SK-N-SH (cell line): ENCODE results near the gene SRP54. TPM values are rescaled to one million over a fixed set of nuclear protein-coding genes. Genes with fewer than 3 reads are reported as not detected.

ENCODE experiments used
- CTCF ChIA-PET: fragments of 300-600, 350-600 bp; formaldehyde crosslinking; extraction: SDS; loops from one replicate; lab custom pipeline; 2021; lab: Yijun Ruan, JAX
- POLR2A ChIA-PET: fragments of 350-600 bp; sonication (Branson Sonifier 250); formaldehyde crosslinking; extraction: SDS; loops from one replicate; lab custom pipeline; 2020; ENCODE audit warnings: antibody characterized with exemption, inconsistent platforms; lab: Yijun Ruan, JAX
- DNase-seq: peaks from one replicate; pipeline ENCODE4 v3.0.0; 2012
- H2AFZ ChIP-seq: fragments of 200-600 bp; sonication (generic); 2 replicates; pipeline ENCODE4 v1.8.1; 2016; ENCODE audit warnings: antibody characterized with exemption, mild to moderate bottlenecking, low read depth
- H3F3A ChIP-seq: fragments of 200-600 bp; sonication (generic); replicated peaks from 2 replicates; pipeline ENCODE3; 2016; ENCODE audit warnings: antibody characterized with exemption, mild to moderate bottlenecking; ENCODE audit not compliant: insufficient read depth
- H3K27ac ChIP-seq, 2 experiments: fragments of 200-500 bp in 1 of 2; fragments of 200-600 bp in 1 of 2; sonication (Bioruptor generic) in 1 of 2; sonication (generic), shearing (Covaris generic) in 1 of 2; 2 replicates each; pipeline versions ENCODE4 v1.5.1 to v1.6.1; 2014 to 2016; ENCODE audit warnings: low read depth in 2 of 2, inconsistent platforms in 1 of 2, low read length in 1 of 2, mild to moderate bottlenecking in 1 of 2, mixed read lengths in 1 of 2
- H3K27me3 ChIP-seq: fragments of 200-600 bp; sonication (generic), shearing (Covaris generic); 2 replicates; pipeline ENCODE4 v1.6.1; 2016; ENCODE audit warnings: mixed run types; ENCODE audit not compliant: insufficient read depth
- H3K36me3 ChIP-seq, 2 experiments: fragments of 200-500 bp in 1 of 2; fragments of 200-600 bp in 1 of 2; sonication (Bioruptor generic) in 1 of 2; sonication (generic) in 1 of 2; replicated peaks in 1 of 2; 2 replicates each; pipeline versions ENCODE3 to v1.5.1; 2014 to 2016; ENCODE audit warnings: low read length in 1 of 2, mild to moderate bottlenecking in 1 of 2; ENCODE audit not compliant: insufficient read depth in 2 of 2, control insufficient read depth in 1 of 2
- H3K4me1 ChIP-seq, 2 experiments: fragments of 200-500 bp in 1 of 2; fragments of 200-600 bp in 1 of 2; sonication (Bioruptor generic) in 1 of 2; sonication (generic), shearing (Covaris generic) in 1 of 2; 2 replicates each; pipeline versions ENCODE4 v1.5.1 to v1.6.1; 2014 to 2016; ENCODE audit warnings: low read depth in 1 of 2, low read length in 1 of 2, mixed run types in 1 of 2; ENCODE audit not compliant: insufficient read depth in 2 of 2, control insufficient read depth in 1 of 2
- H3K4me2 ChIP-seq: fragments of 200-600 bp; sonication (generic), shearing (Covaris generic); 2 replicates; pipeline ENCODE4 v1.6.1; 2017; ENCODE audit warnings: mixed run types
- H3K4me3 ChIP-seq, 2 experiments: fragments of 200-500 bp in 1 of 2; fragments of 200-600 bp in 1 of 2; sonication (Bioruptor generic) in 1 of 2; sonication (generic), shearing (Covaris generic) in 1 of 2; 2 replicates each; pipeline versions ENCODE4 v1.5.1 to v1.8.1; 2014 to 2016; ENCODE audit warnings: low read depth in 2 of 2, inconsistent platforms in 1 of 2, low read length in 1 of 2, mild to moderate bottlenecking in 1 of 2, mixed read lengths in 1 of 2, moderate library complexity in 1 of 2
- H3K79me2 ChIP-seq: fragments of 200-600 bp; sonication (generic); 2 replicates; pipeline ENCODE4 v1.8.1; 2017; ENCODE audit warnings: mild to moderate bottlenecking; ENCODE audit not compliant: insufficient read depth
- H3K9ac ChIP-seq: fragments of 200-600 bp; sonication (generic); 2 replicates; pipeline ENCODE4 v1.6.1; 2017; ENCODE audit warnings: mixed run types
- H3K9me2 ChIP-seq: fragments of 200-600 bp; sonication (generic); 2 replicates; pipeline ENCODE4 v1.6.1; 2017; ENCODE audit warnings: mixed run types
- H3K9me3 ChIP-seq: fragments of 200-600 bp; sonication (generic); 2 replicates; pipeline ENCODE4 v1.6.1; 2017; ENCODE audit warnings: mixed run types, mild to moderate bottlenecking, moderate library complexity
- H4K20me1 ChIP-seq: fragments of 200-600 bp; sonication (generic); 2 replicates; pipeline ENCODE4 v1.6.1; 2017; ENCODE audit warnings: mild to moderate bottlenecking, mixed run types; ENCODE audit not compliant: insufficient read depth
- CTCF ChIP-seq: fragments of 200-600 bp; sonication (generic); IDR thresholded peaks from 2 replicates; pipeline ENCODE4 v1.6.1; 2017; ENCODE audit warnings: antibody characterized with exemption, mild to moderate bottlenecking, moderate library complexity
- ELF1 ChIP-seq: IDR thresholded peaks from 2 replicates; pipeline ENCODE4 v1.4.0; 2012
- FOSL2 ChIP-seq: IDR thresholded peaks from 2 replicates; pipeline ENCODE4 v1.4.0; 2012; ENCODE audit warnings: low read depth, mild to moderate bottlenecking, moderate library complexity, borderline replicate concordance
- FOXM1 ChIP-seq: IDR thresholded peaks from 2 replicates; pipeline ENCODE4 v1.4.0; 2012; ENCODE audit warnings: low read depth, mild to moderate bottlenecking
- GABPA ChIP-seq: IDR thresholded peaks from 2 replicates; pipeline ENCODE4 v1.4.0; 2012; ENCODE audit warnings: low read depth, mild to moderate bottlenecking
- MAX ChIP-seq: IDR thresholded peaks from 2 replicates; pipeline ENCODE4 v1.4.0; 2012; ENCODE audit warnings: low read depth
- NFIC ChIP-seq: IDR thresholded peaks from 2 replicates; pipeline ENCODE4 v1.4.0; 2012; ENCODE audit warnings: borderline replicate concordance
- NRF1 ChIP-seq: IDR thresholded peaks from 2 replicates; pipeline ENCODE4 v1.6.1; 2012; ENCODE audit warnings: low read depth, mild to moderate bottlenecking, low read length
- PBX3 ChIP-seq: IDR thresholded peaks from 2 replicates; pipeline ENCODE4; 2012
- POLR2AphosphoS5 ChIP-seq: IDR thresholded peaks from 2 replicates; pipeline ENCODE4 v1.6.1; 2012; ENCODE audit warnings: low read depth, low read length
- RFX5 ChIP-seq: IDR thresholded peaks from 2 replicates; pipeline ENCODE4 v1.6.1; 2012; ENCODE audit warnings: mild to moderate bottlenecking, improper control_type of control experiment, low read length
- RXRA ChIP-seq: IDR thresholded peaks from 2 replicates; pipeline ENCODE4 v1.4.0; 2012; ENCODE audit warnings: low read depth, mild to moderate bottlenecking, borderline replicate concordance
- SIN3A ChIP-seq: IDR thresholded peaks from 2 replicates; pipeline ENCODE4 v1.6.1; 2012; ENCODE audit warnings: low read depth, mild to moderate bottlenecking, low read length, moderate library complexity, borderline replicate concordance
- SMC3 ChIP-seq: IDR thresholded peaks from 2 replicates; pipeline ENCODE4 v1.6.1; 2012; ENCODE audit warnings: low read depth, low read length, improper control_type of control experiment
- TCF12 ChIP-seq: IDR thresholded peaks from 2 replicates; pipeline ENCODE4 v1.4.0; 2012
- TEAD4 ChIP-seq: IDR thresholded peaks from 2 replicates; pipeline ENCODE4 v1.4.0; 2012; ENCODE audit warnings: mild to moderate bottlenecking, borderline replicate concordance; ENCODE audit not compliant: insufficient read depth
- YY1 ChIP-seq: IDR thresholded peaks from 2 replicates; pipeline ENCODE4 v1.4.0; 2012; ENCODE audit warnings: low read depth, mild to moderate bottlenecking
- WGBS: methylation state at CpG from one replicate; pipeline ENCODE4 v1.1.6; 2017; ENCODE audit warnings: low lambda C conversion rate; 5-methylcytosine and 5-hydroxymethylcytosine counted together
- polyA plus RNA-seq, 3 experiments: library from polyadenylated mRNA; depleted of rRNA; stranded (reverse); fragments of >200 nt; gene quantifications; 2 replicates each; pipeline ENCODE4 v1.2.3, GENCODE V29; 2012
- TF ChIP-seq, protein P1 (sequence below): fragments of 150-350 bp; IDR thresholded peaks from 2 replicates; pipeline ENCODE4 v1.6.1; 2017; ENCODE audit warnings: antibody characterized with exemption, low read length, low read depth, borderline replicate concordance

The SRP54 gene
- polyA plus RNA-seq, 1 of the 3 experiments (the other 2 are of a cell fraction) = 39.5 TPM

DNA sequence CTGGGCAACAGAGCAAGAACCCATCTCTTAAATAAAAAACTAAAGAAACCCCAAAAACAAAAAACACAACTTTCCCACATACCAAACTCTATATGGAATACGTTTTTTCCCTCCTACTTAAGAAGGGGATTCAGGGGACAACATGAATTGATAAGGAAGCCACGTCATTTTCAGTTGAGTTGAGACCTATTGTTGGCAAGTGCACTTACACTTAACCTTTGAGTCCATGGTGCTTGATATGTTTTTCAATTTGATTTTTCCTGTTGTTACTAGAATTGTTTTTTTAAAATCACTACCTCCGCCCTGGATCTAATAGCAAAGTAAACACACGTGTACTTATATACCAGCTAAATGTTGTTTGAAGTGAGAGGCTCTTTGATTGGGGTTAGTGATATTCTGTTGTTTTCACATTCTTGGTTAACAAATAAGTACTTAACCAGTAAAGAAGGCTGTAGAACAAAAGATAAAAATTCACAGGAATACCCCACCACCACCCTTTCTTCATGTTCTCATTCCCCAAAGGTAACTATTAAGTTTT is 65.3 kb downstream of the SRP54 start:
- Histone ChIP-seq H3K4me3 (peak overlapping the region in 1 of 2 experiments; percentile 63; a peak in 1 of 4 replicates), H3K27ac (no peak overlapping the region), H3K9me3 (no peaks in the 10 kb centered on the region), H3K36me3 (peaks cover 3 to 10% of the 10 kb centered on the region in 2 experiments), H3K4me1 (peaks cover 2 to 15% of the 10 kb centered on the region in 2 experiments; a peak in 3 of 4 replicates), H3K79me2 (peaks cover 49% of the 10 kb centered on the region), H3F3A (peaks cover 14% of the 10 kb centered on the region), H2AFZ (no peak overlapping the region), H3K9ac (no peak overlapping the region), H3K4me2 (peak overlapping the region; percentile 91; the same call in 1 of the 2 replicates), H3K27me3 (no peaks in the 10 kb centered on the region), H4K20me1 (no peaks in the 10 kb centered on the region), H3K9me2 (no peaks in the 10 kb centered on the region)
- ChIA-PET CTCF (no interaction called here), POLR2A (no interaction called here)
- WGBS = 89% methylated on average over 4 of the region's 4 CpGs
- no peak for TF ChIP-seq NRF1
- no peak for TF ChIP-seq SMC3
- DNase-seq = no peak

DNA sequence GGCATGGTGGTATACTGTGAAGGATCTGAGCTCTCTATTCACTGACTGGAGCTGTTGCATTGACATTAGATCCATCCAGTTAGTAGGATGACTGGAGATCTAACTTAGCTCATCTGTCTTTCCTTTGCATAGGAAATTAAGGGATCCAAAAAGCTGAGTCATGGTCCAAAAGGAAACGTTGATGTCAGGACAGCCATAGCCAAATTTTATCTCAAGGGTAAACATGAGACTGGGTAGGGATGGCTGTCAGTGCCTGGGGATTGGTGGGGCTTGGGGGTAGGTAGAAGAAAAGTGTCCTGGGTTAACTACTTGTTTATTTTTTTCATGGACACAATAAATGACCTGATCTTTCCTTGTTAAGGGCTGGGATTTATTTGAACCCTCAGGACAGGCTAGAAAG is 67.9 kb downstream of the SRP54 start:
- Histone ChIP-seq H2AFZ (no peak overlapping the region), H3K27me3 (no peaks in the 10 kb centered on the region), H3K36me3 (peaks cover 3 to 26% of the 10 kb centered on the region in 2 experiments), H3F3A (peaks cover 14% of the 10 kb centered on the region), H3K27ac (peak overlapping the region in 1 of 2 experiments; percentile 15; a peak in 2 of 4 replicates), H3K4me1 (peaks cover 2 to 15% of the 10 kb centered on the region in 2 experiments; a peak in 2 of 4 replicates), H3K9ac (no peak overlapping the region), H3K4me2 (no peak overlapping the region), H3K4me3 (no peak overlapping the region), H3K9me3 (no peaks in the 10 kb centered on the region), H4K20me1 (no peaks in the 10 kb centered on the region), H3K9me2 (no peaks in the 10 kb centered on the region), H3K79me2 (peaks cover 57% of the 10 kb centered on the region)
- DNase-seq = no peak
- POLR2A ChIA-PET = interaction anchor here (0.5 kb wide), 2 partner anchors 10 kb away, joined by 3 read pairs; no protein-coding TSS in a partner anchor
- 0% methylated on average over 1 of the region's 1 CpG for WGBS
- no peak for TF ChIP-seq SIN3A
- TF ChIP-seq, protein P1, sequence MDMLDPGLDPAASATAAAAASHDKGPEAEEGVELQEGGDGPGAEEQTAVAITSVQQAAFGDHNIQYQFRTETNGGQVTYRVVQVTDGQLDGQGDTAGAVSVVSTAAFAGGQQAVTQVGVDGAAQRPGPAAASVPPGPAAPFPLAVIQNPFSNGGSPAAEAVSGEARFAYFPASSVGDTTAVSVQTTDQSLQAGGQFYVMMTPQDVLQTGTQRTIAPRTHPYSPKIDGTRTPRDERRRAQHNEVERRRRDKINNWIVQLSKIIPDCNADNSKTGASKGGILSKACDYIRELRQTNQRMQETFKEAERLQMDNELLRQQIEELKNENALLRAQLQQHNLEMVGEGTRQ = no peak
- TF ChIP-seq TCF12 = no peak
- CTCF ChIA-PET = no interaction called here

- Histone ChIP-seq H3K36me3 (peaks cover 3 to 27% of the 10 kb centered on the region in 2 experiments), H3K4me1 (peaks cover 2 to 15% of the 10 kb centered on the region in 2 experiments; a peak in 2 of 4 replicates), H2AFZ (no peak overlapping the region), H4K20me1 (no peaks in the 10 kb centered on the region), H3F3A (peaks cover 11% of the 10 kb centered on the region), H3K9ac (no peak overlapping the region), H3K27me3 (no peaks in the 10 kb centered on the region), H3K4me3 (no peak overlapping the region), H3K79me2 (peaks cover 61% of the 10 kb centered on the region), H3K9me3 (no peaks in the 10 kb centered on the region), H3K9me2 (no peaks in the 10 kb centered on the region), H3K27ac (no peak overlapping the region), H3K4me2 (no peak overlapping the region)
- WGBS = 74% methylated on average over 1 of the region's 1 CpG
- CTCF ChIA-PET = no interaction called here
- DNase-seq = no peak
- POLR2A ChIA-PET = no interaction called here
- TF ChIP-seq, protein P1 = no peak
- no peak for TF ChIP-seq ELF1
- TF ChIP-seq PBX3 = no peak
- TF ChIP-seq NFIC = no peak
- no peak for TF ChIP-seq RFX5
- no peak for TF ChIP-seq RXRA
- TF ChIP-seq NRF1 = no peak
- TF ChIP-seq FOSL2 = no peak
- TF ChIP-seq CTCF = no peak
- TF ChIP-seq TEAD4 = no peak
- no peak for TF ChIP-seq GABPA
- TF ChIP-seq FOXM1 = no peak
- no peak for TF ChIP-seq YY1
- no peak for TF ChIP-seq SMC3
- no peak for TF ChIP-seq TCF12
- TF ChIP-seq MAX = no peak
- no peak for TF ChIP-seq POLR2AphosphoS5
These were observed 69.0 kb downstream of the SRP54 start for GRCh38 chr14:35051796-35052195.
